Sigmoid colon (tissue), 3 donors: Measurements from ENCODE around the gene HS3ST3B1.

Experiments
- CTCF ChIP-seq, 4 experiments: fragments of 450-650 bp in 3 of 4; fragments of 200-600 bp in 1 of 4; IDR thresholded peaks; one replicate each; pipeline ENCODE4 v1.5.1; 2016 to 2019; ENCODE audit warnings: antibody characterized with exemption in 4 of 4, mild to moderate bottlenecking in 3 of 4, moderate library complexity in 2 of 4
- POLR2A ChIP-seq, 2 donors: fragments of 450-650 bp; IDR thresholded peaks; one replicate each; pipeline ENCODE4 v1.6.1; 2016; ENCODE audit warnings: antibody characterized with exemption in 2 of 2, mild to moderate bottlenecking in 2 of 2, moderate library complexity in 2 of 2

DNA sequence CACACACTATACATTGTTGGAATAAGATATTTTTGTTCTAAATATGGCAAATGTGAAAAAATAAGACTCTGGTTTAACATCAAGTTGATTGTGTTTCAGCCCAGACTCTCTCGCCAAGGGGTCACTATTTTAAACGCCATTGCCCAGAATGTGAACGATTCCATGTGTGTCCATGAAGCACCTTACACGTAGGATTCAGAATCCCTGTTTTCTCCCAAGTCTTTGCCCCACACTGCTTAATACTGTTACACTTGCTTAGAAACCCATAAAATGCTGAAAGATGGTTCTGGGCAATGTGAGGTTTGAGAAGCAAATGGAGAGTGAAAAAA is 7.7 kb downstream of the HS3ST3B1 start:
- TF ChIP-seq POLR2A (IDR thresholded peaks at IDR 0.05) (no peak), CTCF (IDR thresholded peaks at IDR 0.05) (no peak)
